ENCODE results near the gene RRM2. TPM values are rescaled to one million over a fixed set of nuclear protein-coding genes. Genes with fewer than 3 reads are reported as not detected.

The RRM2 gene
- total RNA-seq, 1 experiment from 2014 or later = 163 TPM

- Histone ChIP-seq H3K4ac (ENCODE audit: low read depth, low read length) (no peak overlapping the region), H3K27ac (ENCODE audit: insufficient read length, low read depth, low read length) (no peak overlapping the region), H3K23ac (ENCODE audit: insufficient read length, low read depth, low read length) (no peak overlapping the region), H2BK15ac (ENCODE audit: low read depth, low read length) (no peak overlapping the region), H3K4me2 (ENCODE audit: insufficient read depth, insufficient read length, low read length) (no peak overlapping the region), H3K79me1 (ENCODE audit: insufficient read depth, low read depth, low read length, poor library complexity, severe bottlenecking) (no peaks in the 10 kb centered on the region), H3K9ac (ENCODE audit: extremely low read depth, insufficient read length, low read length) (no peak overlapping the region), H3K27me3 (ENCODE audit: insufficient read depth, low read length) (no peaks in the 10 kb centered on the region), H3K4me1 (ENCODE audit: insufficient read depth, low read length) (no peaks in the 10 kb centered on the region), H3K14ac (ENCODE audit: insufficient read depth, low read length) (no peak overlapping the region), H4K8ac (replicated peaks; ENCODE audit: insufficient read length, low read depth, low read length) (no peak overlapping the region), H4K5ac (ENCODE audit: insufficient read length, low read depth, low read length) (no peak overlapping the region), H2AFZ (ENCODE audit: low read length) (no peak overlapping the region), H3T11ph (ENCODE audit: low read length) (no peak overlapping the region), H2BK5ac (ENCODE audit: insufficient read length, low read length) (no peak overlapping the region), H2AK5ac (ENCODE audit: insufficient read length, low read length) (no peak overlapping the region), H2BK20ac (ENCODE audit: low read depth, low read length, poor library complexity, severe bottlenecking) (no peak overlapping the region), H3K18ac (ENCODE audit: insufficient read length, low read depth, low read length) (no peak overlapping the region), H3K23me2 (ENCODE audit: insufficient read length, low read depth, low read length, poor library complexity, severe bottlenecking) (no peaks in the 10 kb centered on the region), H2BK120ac (ENCODE audit: low read depth, low read length, poor library complexity, severe bottlenecking) (no peak overlapping the region), H3K79me2 (ENCODE audit: insufficient read depth, low read length) (no peaks in the 10 kb centered on the region), H4K91ac (ENCODE audit: insufficient read length, low read depth, low read length) (no peak overlapping the region), H4K20me1 (ENCODE audit: control insufficient read depth, insufficient read depth, insufficient read length) (peaks cover 3% of the 10 kb centered on the region), H3K56ac (ENCODE audit: insufficient read length, low read depth, low read length) (no peak overlapping the region), H3K9me3 (ENCODE audit: control insufficient read depth, low read depth, low read length) (no peaks in the 10 kb centered on the region), H2BK12ac (ENCODE audit: insufficient read length, low read depth, low read length) (no peak overlapping the region)
- H3K27ac Mint-ChIP-seq = no peak overlapping the region
- TF ChIP-seq CTCF (conservative IDR thresholded peaks at IDR 0.05) = no peak
- H3K9me3 Mint-ChIP-seq = peaks cover 0 to 2% of the 10 kb centered on the region in 2 experiments; a peak in 2 of 5 replicates
- no peak for DNase-seq
- H3K4me3 Mint-ChIP-seq = no peak overlapping the region
- no peaks in the 10 kb centered on the region; a peak in 1 of 7 replicates for H3K36me3 Mint-ChIP-seq (ENCODE audit: insufficient read depth in 1 of 3, low read depth in 3 of 3)
- peaks cover 17 to 22% of the 10 kb centered on the region in 2 experiments for H3K4me1 Mint-ChIP-seq
- no peaks in the 10 kb centered on the region; the same call in none of the 2 replicates for H3K27me3 Mint-ChIP-seq (ENCODE audit: low read depth)
- no CpG with 5 or more reads among the region's 10 CpGs for WGBS (ENCODE audit: extremely low coverage, insufficient read length, low lambda C conversion rate)
Observed at GRCh38 chr2:10175441-10175840, 52.9 kb downstream of the RRM2 start.
